Caco-2 (cell line): Measurements from ENCODE around the gene TNRC6C. TPM values are rescaled to one million over a fixed set of nuclear protein-coding genes. Genes with fewer than 3 reads are reported as not detected.

Source experiments
- BruUV-seq: library from RNA; stranded (reverse); fragments of 400-500 nt; replicated peaks from 2 replicates; lab custom pipeline; 2021; lab: Mats Ljungman, UMichigan
- CTCF ChIA-PET: fragments of 300-600 bp; sonication (Branson Sonifier 250); formaldehyde crosslinking; loops from one replicate; lab custom pipeline; 2022; ENCODE audit warnings: antibody characterized with exemption; lab: Charles Lee
- POLR2A ChIA-PET: fragments of 300-600 bp; sonication (Branson Sonifier 250); formaldehyde crosslinking; loops from one replicate; lab custom pipeline; 2022; ENCODE audit warnings: antibody characterized with exemption; lab: Charles Lee
- DNase-seq, 2 experiments: peaks; one replicate each; pipeline versions ENCODE4 v3.0.0 to v3.0.0-alpha.2; 2020 to 2022
- H3K27me3 ChIP-seq: replicated peaks from 2 replicates; pipeline ENCODE4 v1.6.0; 2011; ENCODE audit warnings: low read length; ENCODE audit not compliant: control insufficient read depth, insufficient read depth
- H3K36me3 ChIP-seq: 2 replicates; pipeline ENCODE4 v1.5.1; 2011; ENCODE audit warnings: low read length; ENCODE audit not compliant: control insufficient read depth, insufficient read depth
- H3K4me1 ChIP-seq: fragments of 250-450 bp; sonication (Bioruptor Pico); 2 replicates; pipeline ENCODE4 v1.5.1; 2020; ENCODE audit warnings: mild to moderate bottlenecking
- H3K4me3 ChIP-seq: 2 replicates; pipeline ENCODE4 v1.5.1; 2011; ENCODE audit warnings: low read depth, mild to moderate bottlenecking, control low read depth, low read length
- H3K9me3 ChIP-seq: fragments of 250-450 bp; sonication (Bioruptor Pico); 2 replicates; pipeline ENCODE4 v1.5.1; 2020; ENCODE audit warnings: mild to moderate bottlenecking, moderate library complexity
- H3K27ac Mint-ChIP-seq: one replicate; pipeline ENCODE4 v1.8.0; 2022; ENCODE audit warnings: mixed read lengths; ENCODE audit not compliant: unreplicated experiment
- H3K27me3 Mint-ChIP-seq: one replicate; pipeline ENCODE4 v1.8.0; 2022; ENCODE audit warnings: mixed read lengths; ENCODE audit not compliant: insufficient read depth, unreplicated experiment
- H3K36me3 Mint-ChIP-seq: one replicate; pipeline ENCODE4 v1.8.0; 2022; ENCODE audit warnings: mild to moderate bottlenecking, mixed read lengths; ENCODE audit not compliant: insufficient read depth, unreplicated experiment
- H3K4me1 Mint-ChIP-seq: one replicate; pipeline ENCODE4 v1.8.0; 2022; ENCODE audit warnings: low read depth, mixed read lengths; ENCODE audit not compliant: unreplicated experiment
- H3K4me3 Mint-ChIP-seq: one replicate; pipeline ENCODE4 v1.8.0; 2022; ENCODE audit warnings: mild to moderate bottlenecking, moderate library complexity, mixed read lengths; ENCODE audit not compliant: unreplicated experiment
- H3K9me3 Mint-ChIP-seq: one replicate; pipeline ENCODE4 v1.8.0; 2022; ENCODE audit warnings: mixed read lengths; ENCODE audit not compliant: unreplicated experiment
- intact Hi-C: fragments of 100-400 bp; cut with micrococcal nuclease; formaldehyde crosslinking; loops from one replicate; pipeline ENCODE4 v1.10.0; 2022; ENCODE audit not compliant: unreplicated experiment
- total RNA-seq: library from RNA; stranded (reverse); gene quantifications from 2 replicates; pipeline ENCODE4 v1.2.3, GENCODE V29; 2022
- TF ChIP-seq, protein P1 (sequence below), 2 experiments: fragments of 200-600 bp in 1 of 2; IDR thresholded peaks; 1 replicate in 1 of 2; 2 replicates in 1 of 2; pipeline versions ENCODE4 v1.5.1 to v1.8.0; 2011 to 2022; ENCODE audit warnings: antibody characterized with exemption in 1 of 2, control low read depth in 1 of 2, inconsistent platforms in 1 of 2, low read depth in 1 of 2, low read length in 1 of 2, mild to moderate bottlenecking in 1 of 2, moderate library complexity in 1 of 2; ENCODE audit not compliant: insufficient read depth in 1 of 2, severe bottlenecking in 1 of 2, unreplicated experiment in 1 of 2

TNRC6C gene
- total RNA-seq, 1 experiment from 2014 or later = 17.9 TPM

DNA sequence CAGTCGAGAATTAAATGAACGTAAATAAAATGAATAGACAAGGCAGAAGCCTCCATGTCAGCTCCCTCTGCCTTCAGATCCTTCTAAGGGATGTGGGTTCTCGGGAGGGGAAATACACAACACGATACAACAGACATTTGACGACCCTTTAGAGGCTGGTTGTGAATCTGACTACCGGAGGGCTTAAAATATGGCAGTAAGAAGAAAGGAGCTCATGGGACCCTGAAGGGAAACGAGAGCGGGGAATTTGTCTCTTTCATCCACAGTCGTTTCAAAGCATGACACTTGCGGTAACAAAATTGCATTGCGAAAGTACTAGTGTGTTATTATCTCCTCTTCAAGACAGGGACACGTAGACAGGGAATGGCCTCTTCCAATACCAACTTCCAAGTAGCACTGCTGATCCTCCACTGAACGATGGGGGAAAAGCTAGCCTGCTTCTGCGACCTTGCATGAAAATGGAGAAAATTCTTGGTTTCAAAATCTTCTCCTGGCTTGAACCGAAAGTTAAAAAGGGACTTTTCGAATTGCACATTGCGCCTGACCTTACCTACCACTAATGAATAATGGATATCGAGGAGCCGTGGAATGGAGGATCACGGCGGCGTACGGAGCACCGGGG lies 1.2 kb upstream of the TNRC6C start:
- peaks cover 7% of the 10 kb centered on the region for H3K4me1 Mint-ChIP-seq
- BruUV-seq = TSS peak; percentile 79
- intact Hi-C loops = no loop called here
- POLR2A ChIA-PET = interaction anchor here (0.5 to 1.9 kb wide), 4 partner anchors 56 to 191 kb away, joined by 6 to 20 read pairs (median 11); no protein-coding TSS in a partner anchor
- CTCF ChIA-PET = interaction anchor here (0.7 to 1.1 kb wide), 2 partner anchors 110 to 528 kb away, joined by 4 read pairs; no protein-coding TSS in a partner anchor
- Histone ChIP-seq H3K36me3 (no peaks in the 10 kb centered on the region), H3K9me3 (no peaks in the 10 kb centered on the region), H3K27me3 (no peaks in the 10 kb centered on the region), H3K4me1 (peaks cover 3% of the 10 kb centered on the region), H3K4me3 (peak overlapping the region; percentile 93)
- H3K36me3 Mint-ChIP-seq = peaks cover 15% of the 10 kb centered on the region
- H3K4me3 Mint-ChIP-seq = peak overlapping the region; percentile 97
- no peak for DNase-seq
- H3K27me3 Mint-ChIP-seq = peaks cover 34% of the 10 kb centered on the region
- H3K9me3 Mint-ChIP-seq = peaks cover 9% of the 10 kb centered on the region
- TF ChIP-seq, protein P1, sequence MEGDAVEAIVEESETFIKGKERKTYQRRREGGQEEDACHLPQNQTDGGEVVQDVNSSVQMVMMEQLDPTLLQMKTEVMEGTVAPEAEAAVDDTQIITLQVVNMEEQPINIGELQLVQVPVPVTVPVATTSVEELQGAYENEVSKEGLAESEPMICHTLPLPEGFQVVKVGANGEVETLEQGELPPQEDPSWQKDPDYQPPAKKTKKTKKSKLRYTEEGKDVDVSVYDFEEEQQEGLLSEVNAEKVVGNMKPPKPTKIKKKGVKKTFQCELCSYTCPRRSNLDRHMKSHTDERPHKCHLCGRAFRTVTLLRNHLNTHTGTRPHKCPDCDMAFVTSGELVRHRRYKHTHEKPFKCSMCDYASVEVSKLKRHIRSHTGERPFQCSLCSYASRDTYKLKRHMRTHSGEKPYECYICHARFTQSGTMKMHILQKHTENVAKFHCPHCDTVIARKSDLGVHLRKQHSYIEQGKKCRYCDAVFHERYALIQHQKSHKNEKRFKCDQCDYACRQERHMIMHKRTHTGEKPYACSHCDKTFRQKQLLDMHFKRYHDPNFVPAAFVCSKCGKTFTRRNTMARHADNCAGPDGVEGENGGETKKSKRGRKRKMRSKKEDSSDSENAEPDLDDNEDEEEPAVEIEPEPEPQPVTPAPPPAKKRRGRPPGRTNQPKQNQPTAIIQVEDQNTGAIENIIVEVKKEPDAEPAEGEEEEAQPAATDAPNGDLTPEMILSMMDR (IDR thresholded peaks at IDR 0.05; ENCODE audit: insufficient read depth in 1 of 2, low read depth in 1 of 2, low read length in 1 of 2, severe bottlenecking in 1 of 2, unreplicated experiment in 1 of 2) = no peak
- H3K27ac Mint-ChIP-seq = peak overlapping the region; percentile 85

DNA sequence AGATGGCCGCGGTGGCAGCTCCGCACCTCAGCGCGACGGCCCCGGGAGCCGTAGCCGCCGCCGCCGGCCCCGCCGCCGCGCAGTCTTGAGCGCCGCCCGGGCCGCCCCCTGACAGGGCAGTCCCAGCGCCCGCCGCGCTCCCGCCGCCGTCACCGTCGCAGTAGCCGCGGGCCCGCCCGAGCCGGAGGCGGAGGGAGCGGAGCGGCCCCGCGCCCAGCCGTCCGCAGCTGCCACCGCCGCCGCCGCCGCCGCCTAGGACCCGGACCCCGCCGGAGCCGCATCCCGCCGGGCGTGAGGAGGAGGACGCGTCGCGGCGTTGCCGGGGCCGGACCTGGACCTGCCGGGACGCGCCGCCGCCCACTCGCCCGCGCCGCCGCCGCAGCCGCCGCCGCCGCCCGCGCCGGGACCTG lies 218 bp downstream of the TNRC6C start:
- peaks cover 6% of the 10 kb centered on the region for H3K4me1 Mint-ChIP-seq
- H3K4me1 ChIP-seq = peaks cover 3% of the 10 kb centered on the region
- peak overlapping the region; percentile 97 for H3K4me3 Mint-ChIP-seq
- no peaks in the 10 kb centered on the region for H3K9me3 ChIP-seq
- H3K27me3 ChIP-seq = no peaks in the 10 kb centered on the region
- peaks cover 9% of the 10 kb centered on the region for H3K9me3 Mint-ChIP-seq
- H3K27ac Mint-ChIP-seq = no peak overlapping the region
- no peaks in the 10 kb centered on the region for H3K36me3 ChIP-seq
- DNase-seq = no peak
- peak overlapping the region; percentile 61 for H3K4me3 ChIP-seq
- CTCF ChIA-PET = interaction anchor here (0.6 to 1.2 kb wide), 13 partner anchors 11 to 416 kb away, joined by 3 to 9 read pairs (median 4); no protein-coding TSS in a partner anchor
- TF ChIP-seq, protein P1 (IDR thresholded peaks at IDR 0.05; ENCODE audit: insufficient read depth in 1 of 2, low read depth in 1 of 2, low read length in 1 of 2, severe bottlenecking in 1 of 2, unreplicated experiment in 1 of 2) = no peak
- POLR2A ChIA-PET = interaction anchor here (0.5 to 1.9 kb wide), 40 partner anchors 8 to 1159 kb away, joined by 3 to 20 read pairs (median 5); partner anchors contain the start of genes SEC14L1 and TMC8
- peaks cover 15% of the 10 kb centered on the region for H3K36me3 Mint-ChIP-seq
- no TSS peak for BruUV-seq
- intact Hi-C loops = loop anchor here (1.0 kb wide), 1 partner anchor 118 kb away; no protein-coding TSS in a partner anchor
- H3K27me3 Mint-ChIP-seq = peaks cover 25% of the 10 kb centered on the region

DNA sequence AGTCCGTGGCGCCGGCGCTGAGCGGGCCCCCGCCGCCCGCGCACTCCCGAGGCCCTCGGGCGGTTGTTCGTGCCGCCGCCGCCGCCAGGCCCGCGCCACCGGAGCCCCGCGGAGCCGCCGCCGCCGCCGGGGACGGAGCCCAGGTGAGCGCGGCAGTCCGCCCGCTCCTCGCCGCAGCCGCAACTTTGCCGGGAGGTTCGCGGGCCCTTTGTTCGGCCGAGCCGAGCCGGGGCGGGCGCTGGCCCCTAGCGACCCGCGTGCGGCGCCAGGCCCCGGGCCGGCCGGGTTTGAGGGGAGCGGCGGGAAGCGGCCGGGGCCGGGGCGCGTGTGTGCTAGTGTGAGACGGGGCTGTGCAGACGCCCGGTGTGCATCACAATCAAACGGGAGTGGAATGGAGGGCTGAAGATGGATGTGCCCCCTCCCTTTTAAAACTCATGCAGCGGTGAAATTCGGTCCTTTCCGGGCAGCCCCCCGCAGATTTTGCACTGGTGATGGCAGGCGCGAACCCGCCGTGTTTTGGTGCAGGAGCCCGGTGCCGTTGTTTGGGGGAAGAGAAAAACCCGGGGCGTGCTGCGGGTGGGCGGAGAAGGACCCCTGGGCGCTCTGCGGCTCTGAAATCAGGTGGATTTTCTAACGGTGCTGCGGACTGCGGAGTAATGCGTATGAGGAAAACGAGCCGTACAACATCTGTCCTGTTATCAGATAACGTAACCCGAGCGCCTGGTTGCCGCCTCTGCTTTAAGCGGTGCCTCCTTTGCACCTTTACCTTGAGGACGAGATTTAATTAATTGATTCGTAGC lies 823 bp downstream of the TNRC6C start:
- Mint-ChIP-seq H3K27ac (no peak overlapping the region), H3K4me1 (peaks cover 6% of the 10 kb centered on the region), H3K27me3 (peaks cover 22% of the 10 kb centered on the region), H3K9me3 (peaks cover 4% of the 10 kb centered on the region), H3K4me3 (peak overlapping the region; percentile 77), H3K36me3 (peaks cover 15% of the 10 kb centered on the region)
- ChIA-PET CTCF (interaction anchor here (1.2 kb wide), 1 partner anchor 365 kb away, joined by 3 read pairs; no protein-coding TSS in a partner anchor), POLR2A (interaction anchor here (0.8 to 1.9 kb wide), 3 partner anchors 54 to 96 kb away, joined by 6 to 20 read pairs (median 13); no protein-coding TSS in a partner anchor)
- H3K9me3 ChIP-seq = no peaks in the 10 kb centered on the region
- peak in 1 of 2 experiments; percentile 52 for DNase-seq
- TF ChIP-seq, protein P1 (IDR thresholded peaks at IDR 0.05; ENCODE audit: insufficient read depth in 1 of 2, low read depth in 1 of 2, low read length in 1 of 2, severe bottlenecking in 1 of 2, unreplicated experiment in 1 of 2) = no peak
- intact Hi-C loops = no loop called here
- BruUV-seq = TSS peak; percentile 28
- H3K36me3 ChIP-seq = no peaks in the 10 kb centered on the region
- H3K4me3 ChIP-seq = peak overlapping the region; percentile 61
- H3K4me1 ChIP-seq = peaks cover 3% of the 10 kb centered on the region
- H3K27me3 ChIP-seq = no peaks in the 10 kb centered on the region
